ENCODE data around the gene IL17REL. TPM values are rescaled to one million over a fixed set of nuclear protein-coding genes. Genes with fewer than 3 reads are reported as not detected.

The IL17REL gene
- total RNA-seq, 2 donors from 2014 or later, result not detected

GRCh38 chr22:50009251-50009650, 3.3 kb downstream of the IL17REL start:
- WGBS, 2 donors, result 76 to 78% methylated on average over 5 to 11 of the region's 16 CpGs
- H3K27ac ChIP-seq, result no peak overlapping the region
- no peak for ATAC-seq
- H3K27me3 ChIP-seq, result peaks cover 0 to 14% of the 10 kb centered on the region in 2 donors
- intact Hi-C loops (cut with DNase I), result no loop called here
- no peaks in the 10 kb centered on the region for H3K9me3 ChIP-seq
- H3K36me3 ChIP-seq (replicated peaks in 1 of 2; ENCODE audit: insufficient read depth in 1 of 2, low read depth in 2 of 2), result no peaks in the 10 kb centered on the region
- no peaks in the 10 kb centered on the region for H3K4me1 ChIP-seq
- no peak overlapping the region for H3K4me3 ChIP-seq
- no peak for DNase-seq
- TF ChIP-seq CTCF (IDR thresholded peaks at IDR 0.05), result no peak
- no peak for TF ChIP-seq POLR2A (IDR thresholded peaks at IDR 0.05)

- 79 to 81% methylated on average over 15 to 24 of the region's 24 CpGs for WGBS, 2 donors
- Histone ChIP-seq H3K36me3 (replicated peaks in 1 of 2; ENCODE audit: insufficient read depth in 1 of 2, low read depth in 2 of 2) (no peaks in the 10 kb centered on the region), H3K27ac (no peak overlapping the region), H3K27me3 (peaks cover 0 to 14% of the 10 kb centered on the region in 2 donors), H3K4me1 (no peaks in the 10 kb centered on the region), H3K9me3 (no peaks in the 10 kb centered on the region), H3K4me3 (no peak overlapping the region)
- no peak for TF ChIP-seq CTCF (IDR thresholded peaks at IDR 0.05)
- no peak for TF ChIP-seq POLR2A (IDR thresholded peaks at IDR 0.05)
- no peak for ATAC-seq
- no peak for DNase-seq
- intact Hi-C loops (cut with DNase I), result no loop called here
Observed at GRCh38 chr22:50008151-50009040, 4.2 kb downstream of the IL17REL start.

- Histone ChIP-seq H3K9me3 (no peaks in the 10 kb centered on the region), H3K27me3 (peaks cover 0 to 14% of the 10 kb centered on the region in 2 donors), H3K27ac (no peak overlapping the region), H3K4me1 (no peaks in the 10 kb centered on the region), H3K4me3 (no peak overlapping the region), H3K36me3 (replicated peaks in 1 of 2; ENCODE audit: insufficient read depth in 1 of 2, low read depth in 2 of 2) (no peaks in the 10 kb centered on the region)
- TF ChIP-seq POLR2A (IDR thresholded peaks at IDR 0.05), result no peak
- TF ChIP-seq CTCF (IDR thresholded peaks at IDR 0.05), result no peak
- no peak for ATAC-seq
- WGBS, 2 donors, result 78 to 82% methylated on average over 3 of the region's 3 CpGs
- intact Hi-C loops (cut with DNase I), result no loop called here
- no peak for DNase-seq
Observed at GRCh38 chr22:50007057-50007511, 5.5 kb downstream of the IL17REL start.

GRCh38 chr22:50004918-50005317, 7.6 kb downstream of the IL17REL start:
- no peak overlapping the region for H3K27ac ChIP-seq
- intact Hi-C loops (cut with DNase I), result no loop called here
- no peak for TF ChIP-seq CTCF (IDR thresholded peaks at IDR 0.05)
- TF ChIP-seq POLR2A (IDR thresholded peaks at IDR 0.05), result no peak
- DNase-seq (no peak), ATAC-seq (no peak)
- H3K36me3 ChIP-seq (replicated peaks in 1 of 2; ENCODE audit: insufficient read depth in 1 of 2, low read depth in 2 of 2), result no peaks in the 10 kb centered on the region
- no peak overlapping the region for H3K4me3 ChIP-seq
- H3K27me3 ChIP-seq, result peaks cover 0 to 3% of the 10 kb centered on the region in 2 donors
- H3K9me3 ChIP-seq, result no peaks in the 10 kb centered on the region
- H3K4me1 ChIP-seq, result peaks cover under 1% of the 10 kb centered on the region
- WGBS, 2 donors, result 67 to 69% methylated on average over 4 of the region's 4 CpGs

All from body of pancreas (tissue), 4 donors.